ENCODE data around the gene FMN1. TPM values are rescaled to one million over a fixed set of nuclear protein-coding genes. Genes with fewer than 3 reads are reported as not detected.

FMN1 gene
- total RNA-seq, 4 donors from 2014 or later = 2.6 to 6.6 (median 4.2) TPM

DNA sequence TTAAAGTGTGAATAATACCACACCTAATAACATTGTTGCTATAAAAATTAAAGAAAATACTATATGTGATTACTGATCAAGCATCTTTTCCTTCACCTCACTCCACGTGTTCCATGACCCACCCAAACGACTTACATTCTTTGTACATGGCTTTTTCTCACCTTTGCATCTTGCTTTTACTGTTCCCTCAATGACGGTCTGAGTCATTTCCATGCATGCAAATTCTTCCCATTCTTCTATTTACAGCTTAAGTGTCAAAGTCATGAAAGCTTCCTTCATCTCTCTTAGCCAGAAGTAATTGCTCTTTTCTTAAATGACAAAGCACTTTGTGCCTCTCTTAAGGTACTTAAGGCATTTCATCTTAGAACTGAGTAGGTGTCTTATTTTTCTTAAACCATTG lies 412.7 kb downstream of the FMN1 start:
- TF ChIP-seq POLR2A (IDR thresholded peaks at IDR 0.05) = no peak
- TF ChIP-seq, protein P1, sequence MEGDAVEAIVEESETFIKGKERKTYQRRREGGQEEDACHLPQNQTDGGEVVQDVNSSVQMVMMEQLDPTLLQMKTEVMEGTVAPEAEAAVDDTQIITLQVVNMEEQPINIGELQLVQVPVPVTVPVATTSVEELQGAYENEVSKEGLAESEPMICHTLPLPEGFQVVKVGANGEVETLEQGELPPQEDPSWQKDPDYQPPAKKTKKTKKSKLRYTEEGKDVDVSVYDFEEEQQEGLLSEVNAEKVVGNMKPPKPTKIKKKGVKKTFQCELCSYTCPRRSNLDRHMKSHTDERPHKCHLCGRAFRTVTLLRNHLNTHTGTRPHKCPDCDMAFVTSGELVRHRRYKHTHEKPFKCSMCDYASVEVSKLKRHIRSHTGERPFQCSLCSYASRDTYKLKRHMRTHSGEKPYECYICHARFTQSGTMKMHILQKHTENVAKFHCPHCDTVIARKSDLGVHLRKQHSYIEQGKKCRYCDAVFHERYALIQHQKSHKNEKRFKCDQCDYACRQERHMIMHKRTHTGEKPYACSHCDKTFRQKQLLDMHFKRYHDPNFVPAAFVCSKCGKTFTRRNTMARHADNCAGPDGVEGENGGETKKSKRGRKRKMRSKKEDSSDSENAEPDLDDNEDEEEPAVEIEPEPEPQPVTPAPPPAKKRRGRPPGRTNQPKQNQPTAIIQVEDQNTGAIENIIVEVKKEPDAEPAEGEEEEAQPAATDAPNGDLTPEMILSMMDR (IDR thresholded peaks at IDR 0.05 in 4 of 5, conservative IDR thresholded peaks at IDR 0.05 in 1 of 5) = no peak
- Histone ChIP-seq H3K36me3 (no peaks in the 10 kb centered on the region), H3K27ac (no peak overlapping the region), H3K4me1 (no peaks in the 10 kb centered on the region), H3K4me3 (no peak overlapping the region), H3K9me3 (peaks cover 0 to 4% (median 0%) of the 10 kb centered on the region in 3 donors), H3K27me3 (no peaks in the 10 kb centered on the region)
- intact Hi-C loops (cut with DNase I; ENCODE audit: low total_unique reads) (no loop called here), in situ Hi-C loops (cut with MboI; ENCODE audit: low sequenced_read_pairs in 4 of 4) (no loop called here)
- DNase-seq = no peak
- no peak for ATAC-seq

DNA sequence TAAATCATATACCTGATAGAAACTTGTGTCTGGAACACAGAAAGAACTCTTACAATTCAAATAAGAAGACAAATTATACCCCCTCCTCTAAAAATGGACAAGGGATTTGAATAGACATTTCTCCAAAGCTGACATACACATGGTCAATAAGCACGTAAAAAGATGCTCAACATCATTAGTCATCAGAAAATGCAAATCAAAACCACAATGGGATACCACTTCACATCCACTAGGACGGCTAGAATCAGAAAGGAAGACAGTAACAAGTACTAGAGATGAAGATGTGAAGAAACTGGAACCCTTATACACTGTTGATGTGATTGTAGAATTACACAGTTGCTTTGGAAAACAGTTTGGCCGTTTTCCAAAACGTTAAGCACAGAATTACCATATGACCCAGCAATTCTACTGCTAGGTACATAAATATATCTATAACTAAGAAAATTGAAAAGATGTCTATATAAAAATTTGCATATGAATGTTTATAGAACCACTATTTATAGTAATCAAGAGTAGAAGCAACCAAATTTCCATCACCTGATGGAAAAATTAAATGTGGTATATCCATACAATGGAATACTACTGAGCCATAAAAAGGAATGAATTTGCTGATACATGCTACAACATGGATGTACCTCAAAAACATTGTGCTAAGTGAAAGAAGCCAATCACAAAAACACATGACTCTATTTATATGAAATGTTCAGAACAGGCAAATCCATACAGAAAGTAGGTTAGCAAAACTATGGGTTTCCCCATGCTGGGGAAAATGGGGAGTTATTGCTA lies 415.9 kb downstream of the FMN1 start:
- Histone ChIP-seq H3K4me1 (no peaks in the 10 kb centered on the region), H3K36me3 (no peaks in the 10 kb centered on the region), H3K9me3 (peaks cover 0 to 4% (median 0%) of the 10 kb centered on the region in 3 donors), H3K27me3 (no peaks in the 10 kb centered on the region), H3K4me3 (no peak overlapping the region), H3K27ac (no peak overlapping the region)
- intact Hi-C loops (cut with DNase I; ENCODE audit: low total_unique reads) (no loop called here), in situ Hi-C loops (cut with MboI; ENCODE audit: low sequenced_read_pairs in 4 of 4) (no loop called here)
- DNase-seq (no peak), ATAC-seq (no peak)
- TF ChIP-seq POLR2A (IDR thresholded peaks at IDR 0.05) = no peak
- TF ChIP-seq, protein P1 (IDR thresholded peaks at IDR 0.05 in 4 of 5, conservative IDR thresholded peaks at IDR 0.05 in 1 of 5) = no peak

DNA sequence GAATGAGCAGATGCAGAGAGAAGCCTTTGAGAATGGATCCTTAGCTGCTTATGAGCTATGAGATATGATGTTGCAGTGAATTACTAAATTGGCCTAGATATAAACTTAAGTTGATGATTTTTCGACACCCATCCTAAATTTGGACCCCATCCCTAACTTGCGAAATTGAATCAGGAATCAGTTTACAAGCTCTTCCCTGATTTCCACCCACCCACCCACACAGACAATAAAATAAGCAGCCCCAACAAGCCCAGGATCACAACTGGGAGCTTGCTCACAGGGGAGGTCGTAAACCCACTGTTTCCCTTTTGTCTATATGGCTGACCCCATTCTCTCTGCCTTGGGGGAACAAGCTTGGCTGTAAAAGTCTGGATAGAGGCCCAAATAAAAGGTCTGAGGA lies 419.4 kb downstream of the FMN1 start:
- no peaks in the 10 kb centered on the region for H3K27me3 ChIP-seq
- H3K9me3 ChIP-seq = peaks cover 0 to 4% (median 0%) of the 10 kb centered on the region in 3 donors
- no peak overlapping the region for H3K27ac ChIP-seq
- H3K36me3 ChIP-seq = no peaks in the 10 kb centered on the region
- ATAC-seq (no peak), DNase-seq (no peak)
- H3K4me1 ChIP-seq = no peaks in the 10 kb centered on the region
- in situ Hi-C loops (cut with MboI; ENCODE audit: low sequenced_read_pairs in 4 of 4) = no loop called here
- no peak overlapping the region for H3K4me3 ChIP-seq
- intact Hi-C loops (cut with DNase I; ENCODE audit: low total_unique reads) = no loop called here
- no peak for TF ChIP-seq POLR2A (IDR thresholded peaks at IDR 0.05)
- TF ChIP-seq, protein P1 (IDR thresholded peaks at IDR 0.05 in 4 of 5, conservative IDR thresholded peaks at IDR 0.05 in 1 of 5) = no peak

DNA sequence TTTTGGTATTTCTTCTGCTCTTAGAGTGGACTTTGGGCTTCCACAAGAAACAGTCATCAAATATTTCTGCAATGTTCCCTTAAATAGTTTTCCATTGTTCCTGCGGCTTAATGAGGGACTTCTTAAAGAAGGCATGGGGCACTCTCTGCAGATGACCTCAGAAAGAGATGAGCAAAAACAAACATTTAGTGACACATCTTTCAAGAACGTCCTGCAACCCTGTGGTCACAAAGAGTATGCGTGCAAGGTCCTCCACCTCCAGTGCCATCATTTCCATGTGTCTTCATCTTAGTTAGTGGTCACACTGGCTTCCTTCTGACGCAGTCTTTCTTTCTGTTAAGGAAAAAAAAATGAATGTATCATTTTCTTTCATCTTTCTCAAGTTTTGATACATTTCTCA lies 420.5 kb downstream of the FMN1 start:
- no peak for DNase-seq

More for the DNA sequence above, 420.5 kb downstream of the FMN1 start:
- TF ChIP-seq, protein P1 (IDR thresholded peaks at IDR 0.05 in 4 of 5, conservative IDR thresholded peaks at IDR 0.05 in 1 of 5) = no peak
- no peak for TF ChIP-seq POLR2A (IDR thresholded peaks at IDR 0.05)
- Histone ChIP-seq H3K9me3 (peaks cover 0 to 4% (median 0%) of the 10 kb centered on the region in 3 donors), H3K27me3 (no peaks in the 10 kb centered on the region), H3K4me1 (no peaks in the 10 kb centered on the region), H3K4me3 (no peak overlapping the region), H3K27ac (no peak overlapping the region), H3K36me3 (no peaks in the 10 kb centered on the region)
- intact Hi-C loops (cut with DNase I; ENCODE audit: low total_unique reads) (no loop called here), in situ Hi-C loops (cut with MboI; ENCODE audit: low sequenced_read_pairs in 4 of 4) (no loop called here)
- no peak for ATAC-seq

Measured in gastrocnemius medialis (tissue), 4 donors.